ENCODE results near the gene TNFRSF18. TPM values are rescaled to one million over a fixed set of nuclear protein-coding genes. Genes with fewer than 3 reads are reported as not detected.
"Not testable (repeated sequence)": the region's sequence is repeated elsewhere in the genome, so short reads cannot be mapped to it uniquely, and the experiment has no call there.

TNFRSF18 gene
- total RNA-seq, 4 donors from 2014 or later = 0.29 to 0.66 TPM; not detected in 2

DNA sequence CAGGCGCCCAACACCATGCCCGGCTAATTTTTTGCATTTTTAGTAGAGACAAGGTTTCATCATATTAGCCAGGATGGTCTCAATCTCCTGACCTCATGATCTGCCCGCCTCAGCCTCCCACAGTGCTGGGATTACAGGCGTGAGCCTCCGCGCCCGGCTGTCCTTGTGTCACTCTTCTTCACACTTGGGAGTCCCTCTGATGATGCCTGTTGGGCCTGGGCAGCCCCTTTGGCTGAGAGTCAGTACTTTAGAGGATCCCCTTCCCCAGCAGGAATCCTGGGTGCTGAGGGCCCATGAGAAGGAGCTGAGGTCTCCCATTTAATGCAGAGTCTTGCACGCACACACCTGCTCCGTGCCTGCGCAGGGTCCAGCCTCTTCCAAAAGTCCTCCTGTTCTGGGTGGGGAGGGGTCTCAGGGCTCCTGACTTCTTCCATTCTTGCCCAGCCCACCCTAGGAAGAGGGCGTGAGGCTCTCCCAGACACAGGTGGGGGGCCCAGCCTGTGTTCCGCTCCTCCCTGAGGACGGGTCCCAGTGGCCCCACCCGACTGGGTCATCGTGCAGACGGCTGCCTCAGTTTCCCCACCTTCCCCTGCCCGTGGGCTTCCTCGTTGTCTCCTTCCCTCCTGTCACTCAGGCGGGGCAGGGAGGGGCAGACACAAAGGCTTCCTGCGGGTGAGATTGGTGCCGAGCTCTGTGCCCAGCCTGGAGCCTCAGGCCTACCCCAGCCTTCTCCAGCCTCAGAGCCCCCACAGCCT lies 28.8 kb downstream of the TNFRSF18 start:
- H3K27ac ChIP-seq (replicated peaks in 1 of 4) = no peak overlapping the region
- DNase-seq (ENCODE audit: extremely low spot score) = no peak
- no peak overlapping the region for H3K4me3 ChIP-seq
- intact Hi-C loops (cut with DNase I) = no loop called here
- TF ChIP-seq, protein P1, sequence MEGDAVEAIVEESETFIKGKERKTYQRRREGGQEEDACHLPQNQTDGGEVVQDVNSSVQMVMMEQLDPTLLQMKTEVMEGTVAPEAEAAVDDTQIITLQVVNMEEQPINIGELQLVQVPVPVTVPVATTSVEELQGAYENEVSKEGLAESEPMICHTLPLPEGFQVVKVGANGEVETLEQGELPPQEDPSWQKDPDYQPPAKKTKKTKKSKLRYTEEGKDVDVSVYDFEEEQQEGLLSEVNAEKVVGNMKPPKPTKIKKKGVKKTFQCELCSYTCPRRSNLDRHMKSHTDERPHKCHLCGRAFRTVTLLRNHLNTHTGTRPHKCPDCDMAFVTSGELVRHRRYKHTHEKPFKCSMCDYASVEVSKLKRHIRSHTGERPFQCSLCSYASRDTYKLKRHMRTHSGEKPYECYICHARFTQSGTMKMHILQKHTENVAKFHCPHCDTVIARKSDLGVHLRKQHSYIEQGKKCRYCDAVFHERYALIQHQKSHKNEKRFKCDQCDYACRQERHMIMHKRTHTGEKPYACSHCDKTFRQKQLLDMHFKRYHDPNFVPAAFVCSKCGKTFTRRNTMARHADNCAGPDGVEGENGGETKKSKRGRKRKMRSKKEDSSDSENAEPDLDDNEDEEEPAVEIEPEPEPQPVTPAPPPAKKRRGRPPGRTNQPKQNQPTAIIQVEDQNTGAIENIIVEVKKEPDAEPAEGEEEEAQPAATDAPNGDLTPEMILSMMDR (IDR thresholded peaks at IDR 0.05) = no peak
- H3K9me3 ChIP-seq = no peaks in the 10 kb centered on the region
- 75% methylated on average over 21 of the region's 21 CpGs for WGBS
- peaks cover 0 to 98% (median 29%) of the 10 kb centered on the region in 4 donors for H3K27me3 ChIP-seq
- no peaks in the 10 kb centered on the region for H3K36me3 ChIP-seq
- H3K4me1 ChIP-seq = peaks cover 4 to 15% (median 8%) of the 10 kb centered on the region in 4 donors

DNA sequence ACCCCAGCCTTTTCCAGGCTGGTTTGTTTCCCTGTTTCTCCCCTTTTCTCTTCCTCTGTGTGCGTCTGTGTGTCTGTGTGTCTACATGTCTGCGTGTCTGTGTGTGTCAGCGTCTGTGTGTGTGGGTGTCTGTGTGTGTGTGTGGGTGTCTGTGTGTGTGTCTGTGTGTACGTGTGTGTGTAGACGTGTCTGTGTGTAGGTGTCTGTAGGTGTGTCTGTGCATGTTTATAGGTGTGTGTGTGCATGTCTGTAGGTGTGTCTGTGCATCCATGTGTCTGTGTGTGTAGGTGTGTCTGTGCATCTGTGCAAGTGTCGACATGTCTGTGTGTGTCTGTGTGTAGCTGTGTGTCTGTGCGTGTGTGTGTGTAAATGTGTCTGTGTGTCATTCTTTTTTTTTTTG lies 29.5 kb downstream of the TNFRSF18 start:
- TF ChIP-seq, protein P1 (IDR thresholded peaks at IDR 0.05) = no peak
- TF ChIP-seq POLR2AphosphoS5 (IDR thresholded peaks at IDR 0.05) = no peak
- TF ChIP-seq EP300 (IDR thresholded peaks at IDR 0.05) = no peak
- TF ChIP-seq POLR2A (IDR thresholded peaks at IDR 0.05; ENCODE audit: low read depth) = no peak
- Histone ChIP-seq H3K27ac (replicated peaks in 1 of 4) (no peak overlapping the region), H3K4me3 (no peak overlapping the region), H3K36me3 (no peaks in the 10 kb centered on the region), H3K9me3 (no peaks in the 10 kb centered on the region), H3K27me3 (peaks cover 0 to 98% (median 30%) of the 10 kb centered on the region in 4 donors), H3K4me1 (peaks cover 0 to 11% (median 7%) of the 10 kb centered on the region in 4 donors)
- intact Hi-C loops (cut with DNase I) = no loop called here
- no peak for DNase-seq (ENCODE audit: extremely low spot score)
- 75% methylated on average over 7 of the region's 7 CpGs for WGBS

DNA sequence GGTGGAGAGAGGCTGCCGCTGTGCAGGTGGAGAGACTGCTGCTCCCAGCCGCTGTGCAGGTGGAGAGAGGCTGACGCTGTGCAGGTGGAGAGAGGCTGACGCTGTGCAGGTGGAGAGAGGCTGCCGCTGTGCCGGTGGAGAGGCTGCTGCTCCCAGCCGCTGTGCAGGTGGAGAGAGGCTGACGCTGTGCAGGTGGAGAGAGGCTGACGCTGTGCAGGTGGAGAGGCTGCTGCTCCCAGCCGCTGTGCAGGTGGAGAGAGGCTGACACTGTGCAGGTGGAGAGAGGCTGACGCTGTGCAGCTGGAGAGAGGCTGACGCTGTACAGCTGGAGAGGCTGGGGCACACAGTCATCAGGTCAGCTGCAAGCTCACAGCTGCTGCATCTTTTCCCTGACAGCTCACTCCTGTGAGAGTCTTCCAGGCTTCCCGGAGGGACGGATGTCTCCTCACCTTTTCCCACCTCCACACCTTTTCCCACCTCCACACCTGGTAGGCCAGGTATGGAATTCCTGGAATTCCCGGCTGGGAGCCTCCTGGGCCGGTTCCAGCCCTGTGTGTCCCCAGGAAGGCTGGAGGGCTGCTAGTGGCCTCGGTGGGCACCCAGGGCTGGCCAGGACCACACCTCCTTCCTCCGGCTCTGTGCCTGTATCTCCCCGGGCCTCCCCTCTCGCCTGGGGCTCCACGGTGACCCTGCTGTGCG lies 30.2 kb downstream of the TNFRSF18 start:
- DNase-seq (ENCODE audit: extremely low spot score); H3K4me3 ChIP-seq; H3K9me3 ChIP-seq; H3K27ac ChIP-seq (replicated peaks in 1 of 4); H3K36me3 ChIP-seq; intact Hi-C loops (cut with DNase I): not testable (repeated sequence)
- Histone ChIP-seq H3K27me3 (peaks cover 0 to 98% (median 31%) of the 10 kb centered on the region in 4 donors), H3K4me1 (peaks cover 0 to 11% (median 7%) of the 10 kb centered on the region in 4 donors)
- WGBS = 13% methylated on average over 14 of the region's 22 CpGs

DNA sequence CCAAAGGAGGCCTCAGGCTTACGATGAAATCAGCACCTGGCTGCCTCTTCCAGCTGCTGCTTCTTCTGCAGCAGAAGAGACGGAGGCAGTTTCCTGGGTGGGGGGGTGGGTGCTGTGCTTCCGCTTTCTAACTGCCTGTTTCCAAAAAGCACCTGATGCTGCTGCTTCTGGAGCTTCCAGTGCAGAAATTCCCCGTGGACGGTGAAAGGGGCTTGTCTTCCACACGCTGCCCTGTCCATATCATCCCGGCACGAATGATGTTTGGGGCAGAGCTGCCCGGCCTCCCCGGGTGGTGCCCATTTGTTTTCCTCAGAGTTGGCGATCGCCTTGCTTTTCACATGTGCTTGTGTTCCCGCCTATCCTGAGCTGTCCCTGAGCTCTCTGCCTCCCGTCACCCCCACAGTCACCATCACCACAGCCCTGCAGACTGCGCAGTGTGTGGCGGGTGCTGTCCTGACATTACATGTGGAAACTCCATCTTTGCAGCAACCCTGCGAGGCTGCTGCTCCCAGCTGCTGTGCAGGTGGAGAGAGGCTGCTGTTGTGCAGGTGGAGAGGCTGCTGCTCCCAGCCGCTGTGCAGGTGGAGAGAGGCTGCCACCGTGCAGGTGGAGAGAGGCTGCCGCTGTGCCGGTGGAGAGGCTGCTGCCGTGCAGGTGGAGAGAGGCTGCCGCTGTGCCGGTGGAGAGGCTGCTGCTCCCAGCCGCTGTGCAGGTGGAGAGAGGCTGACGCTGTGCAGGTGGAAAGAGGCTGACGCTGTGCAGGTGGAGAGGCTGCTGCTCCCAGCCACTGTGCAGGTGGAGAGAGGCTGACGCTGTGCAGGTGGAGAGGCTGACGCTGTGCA lies 30.9 kb downstream of the TNFRSF18 start:
- intact Hi-C loops (cut with DNase I) = no loop called here
- TF ChIP-seq EP300 (IDR thresholded peaks at IDR 0.05) = no peak
- no peak for TF ChIP-seq POLR2AphosphoS5 (IDR thresholded peaks at IDR 0.05)
- no peak for TF ChIP-seq POLR2A (IDR thresholded peaks at IDR 0.05; ENCODE audit: low read depth)
- TF ChIP-seq, protein P1 (IDR thresholded peaks at IDR 0.05) = no peak
- Histone ChIP-seq H3K4me3 (no peak overlapping the region), H3K9me3 (no peaks in the 10 kb centered on the region), H3K36me3 (no peaks in the 10 kb centered on the region), H3K27me3 (peaks cover 0 to 98% (median 31%) of the 10 kb centered on the region in 4 donors), H3K27ac (replicated peaks in 1 of 4) (no peak overlapping the region), H3K4me1 (peaks cover 0 to 11% (median 7%) of the 10 kb centered on the region in 4 donors)
- no peak for DNase-seq (ENCODE audit: extremely low spot score)
- WGBS = 84% methylated on average over 27 of the region's 29 CpGs

Data from esophagus muscularis mucosa (tissue), 4 donors.